ENCODE results near the gene DOCK4. TPM values are rescaled to one million over a fixed set of nuclear protein-coding genes. Genes with fewer than 3 reads are reported as not detected.

DOCK4 gene
- total RNA-seq, 3 donors from 2014 or later, result 31.7 to 43.3 (median 41.9) TPM

DNA sequence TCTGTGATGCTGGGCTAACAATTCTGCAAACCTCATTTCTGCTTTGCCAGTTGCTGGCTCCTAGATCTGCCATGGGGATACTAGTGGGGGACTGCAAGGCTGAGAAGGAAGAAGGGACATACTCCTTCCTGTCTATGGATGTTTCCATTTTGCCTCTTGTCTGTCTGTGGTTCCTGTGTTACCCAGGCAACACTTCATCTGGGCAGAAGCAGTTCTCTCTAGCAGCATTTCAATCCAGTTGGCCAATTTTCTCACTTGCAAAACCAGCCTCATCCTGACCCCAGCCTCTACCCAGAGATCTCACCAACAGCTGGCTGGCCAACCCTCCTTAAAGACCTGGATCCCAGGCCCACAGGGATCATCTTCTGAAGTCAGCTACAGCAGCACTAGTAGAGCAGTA lies 131.7 kb downstream of the DOCK4 start:
- Histone ChIP-seq H3K27ac (no peak overlapping the region), H3K36me3 (no peaks in the 10 kb centered on the region), H3K4me3 (no peak overlapping the region), H3K9me3 (peaks cover 0 to 5% of the 10 kb centered on the region in 2 donors), H3K27me3 (no peaks in the 10 kb centered on the region), H3K4me1 (no peaks in the 10 kb centered on the region)
- intact Hi-C loops (cut with DNase I; ENCODE audit: low total_unique reads), result no loop called here
- no peak for DNase-seq (ENCODE audit: low spot score in 2 of 2)
- no peak for TF ChIP-seq POLR2AphosphoS5 (IDR thresholded peaks at IDR 0.05)
- TF ChIP-seq, protein P1, sequence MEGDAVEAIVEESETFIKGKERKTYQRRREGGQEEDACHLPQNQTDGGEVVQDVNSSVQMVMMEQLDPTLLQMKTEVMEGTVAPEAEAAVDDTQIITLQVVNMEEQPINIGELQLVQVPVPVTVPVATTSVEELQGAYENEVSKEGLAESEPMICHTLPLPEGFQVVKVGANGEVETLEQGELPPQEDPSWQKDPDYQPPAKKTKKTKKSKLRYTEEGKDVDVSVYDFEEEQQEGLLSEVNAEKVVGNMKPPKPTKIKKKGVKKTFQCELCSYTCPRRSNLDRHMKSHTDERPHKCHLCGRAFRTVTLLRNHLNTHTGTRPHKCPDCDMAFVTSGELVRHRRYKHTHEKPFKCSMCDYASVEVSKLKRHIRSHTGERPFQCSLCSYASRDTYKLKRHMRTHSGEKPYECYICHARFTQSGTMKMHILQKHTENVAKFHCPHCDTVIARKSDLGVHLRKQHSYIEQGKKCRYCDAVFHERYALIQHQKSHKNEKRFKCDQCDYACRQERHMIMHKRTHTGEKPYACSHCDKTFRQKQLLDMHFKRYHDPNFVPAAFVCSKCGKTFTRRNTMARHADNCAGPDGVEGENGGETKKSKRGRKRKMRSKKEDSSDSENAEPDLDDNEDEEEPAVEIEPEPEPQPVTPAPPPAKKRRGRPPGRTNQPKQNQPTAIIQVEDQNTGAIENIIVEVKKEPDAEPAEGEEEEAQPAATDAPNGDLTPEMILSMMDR (IDR thresholded peaks at IDR 0.05), result no peak
- no peak for TF ChIP-seq POLR2A (IDR thresholded peaks at IDR 0.05)

DNA sequence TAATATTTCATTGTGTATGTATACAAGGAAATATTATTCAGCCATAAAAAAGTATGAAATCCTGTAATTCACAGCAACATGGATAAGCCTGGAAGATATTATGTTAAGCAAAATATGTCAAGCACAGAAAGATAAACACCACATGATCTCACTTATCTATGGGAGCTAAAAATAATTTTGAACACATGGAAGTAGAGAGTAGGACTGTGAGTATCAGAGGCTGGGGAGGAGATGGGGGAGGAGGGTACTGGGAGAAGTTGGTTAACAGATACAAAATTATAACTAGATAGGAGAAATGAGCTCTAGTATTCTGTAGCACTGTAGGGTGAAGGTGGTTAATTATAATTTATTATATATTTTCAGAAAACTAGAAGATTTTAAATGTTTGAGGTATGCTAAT lies 132.7 kb downstream of the DOCK4 start:
- intact Hi-C loops (cut with DNase I; ENCODE audit: low total_unique reads), result no loop called here
- TF ChIP-seq POLR2A (IDR thresholded peaks at IDR 0.05) (no peak), POLR2AphosphoS5 (IDR thresholded peaks at IDR 0.05) (no peak)
- TF ChIP-seq, protein P1 (IDR thresholded peaks at IDR 0.05), result no peak

DNA sequence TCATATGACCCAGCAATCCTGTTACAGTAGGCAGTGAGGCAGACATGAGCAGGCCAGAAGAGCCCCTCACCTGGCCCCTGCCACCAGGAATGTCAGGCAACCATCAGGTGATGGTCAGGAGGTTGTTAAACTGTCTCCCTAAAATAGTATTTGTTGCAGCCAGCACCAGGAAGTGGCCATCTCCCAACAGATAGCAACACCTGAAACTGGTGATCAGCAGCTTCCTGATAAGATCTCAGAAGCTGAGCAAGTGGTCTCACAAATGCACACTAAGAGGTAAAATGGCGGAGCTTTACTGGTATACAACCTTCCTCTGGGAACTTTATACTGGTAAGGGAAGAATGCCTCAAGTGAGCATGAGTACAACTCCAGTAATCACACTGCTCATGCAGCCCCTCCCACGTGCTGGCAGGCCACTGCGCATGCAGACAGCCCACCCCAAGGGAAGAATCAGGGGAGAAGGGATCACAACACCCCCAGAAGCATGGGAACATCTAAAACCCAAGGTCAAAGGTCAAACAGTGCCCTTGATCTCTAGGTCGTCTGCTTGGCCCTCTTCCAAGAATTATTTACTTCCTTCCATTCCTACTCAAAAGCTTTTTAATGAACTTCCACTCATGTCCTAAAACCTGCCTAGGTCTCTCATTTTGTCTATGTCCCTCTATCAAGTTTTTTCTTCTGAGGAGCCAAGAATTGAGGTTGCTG lies 133.5 kb downstream of the DOCK4 start:
- H3K9me3 ChIP-seq, result peaks cover 0 to 5% of the 10 kb centered on the region in 2 donors
- TF ChIP-seq POLR2AphosphoS5 (IDR thresholded peaks at IDR 0.05), result no peak
- TF ChIP-seq, protein P1 (IDR thresholded peaks at IDR 0.05), result no peak
- no peak for TF ChIP-seq POLR2A (IDR thresholded peaks at IDR 0.05)
- H3K27ac ChIP-seq, result no peak overlapping the region
- intact Hi-C loops (cut with DNase I; ENCODE audit: low total_unique reads), result no loop called here
- no peak for DNase-seq (ENCODE audit: low spot score in 2 of 2)
- H3K4me1 ChIP-seq, result no peaks in the 10 kb centered on the region
- no peaks in the 10 kb centered on the region for H3K36me3 ChIP-seq
- H3K27me3 ChIP-seq, result no peaks in the 10 kb centered on the region
- no peak overlapping the region for H3K4me3 ChIP-seq

More for the DNA sequence above, 132.7 kb downstream of the DOCK4 start:
- H3K27ac ChIP-seq, result no peak overlapping the region
- no peak for DNase-seq (ENCODE audit: low spot score in 2 of 2)
- no peak overlapping the region for H3K4me3 ChIP-seq
- H3K9me3 ChIP-seq, result peaks cover 0 to 5% of the 10 kb centered on the region in 2 donors
- H3K36me3 ChIP-seq, result no peaks in the 10 kb centered on the region
- H3K4me1 ChIP-seq, result no peaks in the 10 kb centered on the region
- no peaks in the 10 kb centered on the region for H3K27me3 ChIP-seq

DNA sequence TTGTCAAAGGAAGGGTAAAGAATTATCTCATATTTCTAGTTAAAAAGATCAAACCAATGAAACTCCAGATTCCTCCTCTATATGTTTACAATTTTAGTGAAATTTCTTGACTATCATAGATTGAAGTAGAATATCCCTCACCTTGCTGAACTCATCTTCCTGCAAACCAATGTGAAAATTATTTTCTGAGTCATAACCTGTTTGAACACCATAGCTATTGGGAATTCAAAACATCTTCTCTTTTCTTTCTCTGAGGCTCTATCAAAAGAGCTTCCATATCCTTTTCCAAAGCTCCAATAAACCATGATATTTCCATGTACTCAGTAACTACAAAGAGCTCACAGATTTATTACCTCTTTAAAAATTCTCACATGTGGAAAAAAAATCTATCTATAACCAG lies 134.3 kb downstream of the DOCK4 start:
- TF ChIP-seq POLR2A (IDR thresholded peaks at IDR 0.05) (no peak), POLR2AphosphoS5 (IDR thresholded peaks at IDR 0.05) (no peak)
- TF ChIP-seq, protein P1 (IDR thresholded peaks at IDR 0.05), result no peak
- H3K27me3 ChIP-seq, result no peaks in the 10 kb centered on the region
- peaks cover 0 to 5% of the 10 kb centered on the region in 2 donors for H3K9me3 ChIP-seq
- no peak for DNase-seq (ENCODE audit: low spot score in 2 of 2)
- intact Hi-C loops (cut with DNase I; ENCODE audit: low total_unique reads), result no loop called here
- H3K27ac ChIP-seq, result no peak overlapping the region
- no peaks in the 10 kb centered on the region for H3K4me1 ChIP-seq
- no peaks in the 10 kb centered on the region for H3K36me3 ChIP-seq
- no peak overlapping the region for H3K4me3 ChIP-seq

DNA sequence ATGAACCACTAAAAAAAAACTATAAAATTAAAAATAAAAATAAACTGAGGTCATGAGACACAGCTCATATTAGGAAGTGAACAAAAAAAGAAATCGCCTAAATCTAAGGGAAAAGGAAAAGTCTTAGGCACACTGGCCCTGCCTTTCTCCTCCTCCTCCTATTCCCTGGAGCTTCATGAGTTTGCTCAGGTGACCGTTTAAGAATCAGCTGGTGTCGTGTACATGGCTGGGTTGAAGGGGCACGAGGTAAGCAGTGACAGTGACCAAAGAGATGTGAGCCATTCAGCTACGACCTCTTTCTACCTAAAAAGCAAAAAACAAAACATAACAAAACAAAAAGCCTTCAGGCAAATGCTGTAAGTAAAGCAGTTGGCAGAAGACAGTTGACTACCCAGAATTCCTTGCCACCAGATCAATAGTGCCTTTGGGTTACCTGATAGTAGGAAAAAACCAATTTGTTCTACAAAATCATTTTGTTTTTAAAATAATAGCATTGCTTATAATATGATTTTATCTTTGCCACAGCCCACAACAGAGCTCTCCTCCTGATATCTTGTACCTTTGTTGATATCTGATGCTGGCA lies 135.4 kb downstream of the DOCK4 start:
- H3K27me3 ChIP-seq, result no peaks in the 10 kb centered on the region
- intact Hi-C loops (cut with DNase I; ENCODE audit: low total_unique reads), result no loop called here
- H3K9me3 ChIP-seq, result peaks cover 0 to 5% of the 10 kb centered on the region in 2 donors

More for the DNA sequence above, 135.4 kb downstream of the DOCK4 start:
- no peak overlapping the region for H3K27ac ChIP-seq
- DNase-seq (ENCODE audit: low spot score in 2 of 2), result no peak
- H3K4me3 ChIP-seq, result no peak overlapping the region
- TF ChIP-seq POLR2AphosphoS5 (IDR thresholded peaks at IDR 0.05) (no peak), POLR2A (IDR thresholded peaks at IDR 0.05) (no peak)
- TF ChIP-seq, protein P1 (IDR thresholded peaks at IDR 0.05), result no peak
- H3K36me3 ChIP-seq, result no peaks in the 10 kb centered on the region
- H3K4me1 ChIP-seq, result no peaks in the 10 kb centered on the region
